Measurements from ENCODE around the gene MACROD2. TPM values are rescaled to one million over a fixed set of nuclear protein-coding genes. Genes with fewer than 3 reads are reported as not detected.

MACROD2 gene
- total RNA-seq, 6 experiments from 2014 or later, result 0.05 to 0.57 (median 0.11) TPM; not detected in 1

DNA sequence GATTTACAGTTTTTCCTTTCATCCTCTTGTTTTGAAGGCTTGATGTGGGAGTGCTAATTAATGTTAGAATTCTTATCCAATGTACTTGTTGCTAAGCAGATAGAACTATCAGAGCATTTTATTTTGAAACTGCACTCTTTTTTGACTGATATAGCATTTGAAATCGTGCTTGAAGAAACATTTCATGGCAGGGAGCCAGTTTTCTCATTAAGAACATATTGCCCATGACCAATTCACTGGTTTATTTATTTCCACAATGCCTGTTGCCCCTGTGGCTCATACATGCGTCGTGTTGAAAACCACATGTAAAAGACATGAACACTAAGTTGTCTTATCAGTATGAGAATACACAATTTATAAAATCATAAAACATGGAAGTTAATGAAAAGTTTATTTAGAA is 821.8 kb downstream of the MACROD2 start:
- H3K4me3 Mint-ChIP-seq, result no peak overlapping the region
- no peaks in the 10 kb centered on the region; the same call in 1 of the 2 replicates for H3K27me3 Mint-ChIP-seq (ENCODE audit: insufficient read depth)
- peaks cover 36% of the 10 kb centered on the region for H3K9me3 Mint-ChIP-seq
- no peaks in the 10 kb centered on the region for H3K4me1 Mint-ChIP-seq (ENCODE audit: low read depth)
- no peak for DNase-seq
- TF ChIP-seq, protein P1, sequence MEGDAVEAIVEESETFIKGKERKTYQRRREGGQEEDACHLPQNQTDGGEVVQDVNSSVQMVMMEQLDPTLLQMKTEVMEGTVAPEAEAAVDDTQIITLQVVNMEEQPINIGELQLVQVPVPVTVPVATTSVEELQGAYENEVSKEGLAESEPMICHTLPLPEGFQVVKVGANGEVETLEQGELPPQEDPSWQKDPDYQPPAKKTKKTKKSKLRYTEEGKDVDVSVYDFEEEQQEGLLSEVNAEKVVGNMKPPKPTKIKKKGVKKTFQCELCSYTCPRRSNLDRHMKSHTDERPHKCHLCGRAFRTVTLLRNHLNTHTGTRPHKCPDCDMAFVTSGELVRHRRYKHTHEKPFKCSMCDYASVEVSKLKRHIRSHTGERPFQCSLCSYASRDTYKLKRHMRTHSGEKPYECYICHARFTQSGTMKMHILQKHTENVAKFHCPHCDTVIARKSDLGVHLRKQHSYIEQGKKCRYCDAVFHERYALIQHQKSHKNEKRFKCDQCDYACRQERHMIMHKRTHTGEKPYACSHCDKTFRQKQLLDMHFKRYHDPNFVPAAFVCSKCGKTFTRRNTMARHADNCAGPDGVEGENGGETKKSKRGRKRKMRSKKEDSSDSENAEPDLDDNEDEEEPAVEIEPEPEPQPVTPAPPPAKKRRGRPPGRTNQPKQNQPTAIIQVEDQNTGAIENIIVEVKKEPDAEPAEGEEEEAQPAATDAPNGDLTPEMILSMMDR (IDR thresholded peaks at IDR 0.05), result no peak
- no peak overlapping the region for H3K27ac Mint-ChIP-seq
- no peaks in the 10 kb centered on the region for H3K36me3 Mint-ChIP-seq (ENCODE audit: low read depth)

DNA sequence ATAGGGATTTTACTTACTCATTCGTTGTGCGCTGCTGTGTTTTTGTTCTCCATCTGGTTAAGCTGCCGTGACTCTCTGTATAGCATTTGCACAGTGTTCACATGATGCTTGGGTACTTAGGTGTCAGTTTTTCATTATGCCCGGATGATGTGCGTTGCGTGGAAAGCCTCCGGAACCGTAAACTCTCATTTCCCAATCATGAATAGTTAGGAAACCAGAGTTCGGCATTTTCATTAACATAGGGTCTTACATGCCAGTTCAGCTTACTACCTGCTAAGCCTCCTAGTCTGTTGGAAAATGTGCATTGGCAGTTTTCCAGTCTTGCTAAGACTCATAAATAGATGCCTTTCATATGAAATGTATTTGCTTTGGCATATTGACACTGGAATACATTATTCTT is 825.5 kb downstream of the MACROD2 start:
- TF ChIP-seq, protein P1 (IDR thresholded peaks at IDR 0.05), result no peak
- Mint-ChIP-seq H3K4me1 (ENCODE audit: low read depth) (no peaks in the 10 kb centered on the region), H3K36me3 (ENCODE audit: low read depth) (no peaks in the 10 kb centered on the region), H3K9me3 (peaks cover 31% of the 10 kb centered on the region), H3K27me3 (ENCODE audit: insufficient read depth) (no peaks in the 10 kb centered on the region), H3K27ac (no peak overlapping the region), H3K4me3 (no peak overlapping the region)
- DNase-seq, result no peak

- peaks cover 31% of the 10 kb centered on the region for H3K9me3 Mint-ChIP-seq
- DNase-seq, result no peak
- no peak overlapping the region for H3K4me3 Mint-ChIP-seq
- TF ChIP-seq, protein P1 (IDR thresholded peaks at IDR 0.05), result no peak
- H3K27me3 Mint-ChIP-seq (ENCODE audit: insufficient read depth), result no peaks in the 10 kb centered on the region
- no peaks in the 10 kb centered on the region for H3K36me3 Mint-ChIP-seq (ENCODE audit: low read depth)
- no peaks in the 10 kb centered on the region for H3K4me1 Mint-ChIP-seq (ENCODE audit: low read depth)
- H3K27ac Mint-ChIP-seq, result no peak overlapping the region
Observed at GRCh38 chr20:14821251-14821650, 825.9 kb downstream of the MACROD2 start.

DNA sequence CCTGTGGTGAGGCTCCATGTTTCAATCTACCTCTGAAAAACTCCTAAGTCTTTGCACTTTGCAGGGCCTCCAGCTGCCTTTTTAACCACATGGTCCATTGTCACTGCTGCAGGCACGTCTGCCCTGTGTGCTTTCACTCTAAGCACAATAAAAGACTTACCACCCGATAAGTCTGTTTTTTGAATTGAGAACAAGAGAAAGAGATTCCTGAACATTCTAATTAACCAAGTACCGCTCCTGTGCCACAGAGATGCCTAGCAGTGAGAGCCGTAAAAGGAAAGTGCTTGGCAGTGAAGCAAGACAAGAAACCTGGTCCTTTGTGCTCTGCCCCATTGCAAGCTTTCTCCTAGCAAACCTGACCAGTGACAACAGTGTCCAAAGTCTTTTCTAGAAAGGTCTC is 829.7 kb downstream of the MACROD2 start:
- TF ChIP-seq, protein P1 (IDR thresholded peaks at IDR 0.05), result no peak
- Mint-ChIP-seq H3K9me3 (peaks cover 30% of the 10 kb centered on the region), H3K27ac (no peak overlapping the region), H3K27me3 (ENCODE audit: insufficient read depth) (no peaks in the 10 kb centered on the region), H3K4me1 (ENCODE audit: low read depth) (no peaks in the 10 kb centered on the region), H3K4me3 (no peak overlapping the region), H3K36me3 (ENCODE audit: low read depth) (no peaks in the 10 kb centered on the region)
- no peak for DNase-seq

GRCh38 chr20:14826543-14827313 is 831.4 kb downstream of the MACROD2 start:
- no peak overlapping the region for H3K27ac Mint-ChIP-seq

More at GRCh38 chr20:14826543-14827313, 831.4 kb downstream of the MACROD2 start:
- no peaks in the 10 kb centered on the region for H3K27me3 Mint-ChIP-seq (ENCODE audit: insufficient read depth)
- TF ChIP-seq, protein P1 (IDR thresholded peaks at IDR 0.05), result no peak
- no peaks in the 10 kb centered on the region for H3K36me3 Mint-ChIP-seq (ENCODE audit: low read depth)
- no peaks in the 10 kb centered on the region for H3K4me1 Mint-ChIP-seq (ENCODE audit: low read depth)
- peaks cover 28% of the 10 kb centered on the region; the same call in 1 of the 2 replicates for H3K9me3 Mint-ChIP-seq
- H3K4me3 Mint-ChIP-seq, result no peak overlapping the region
- DNase-seq, result no peak
